ENCODE measurements around the gene YES1.
"Not testable (repeated sequence)": the region's sequence is repeated elsewhere in the genome, so short reads cannot be mapped to it uniquely, and the experiment has no call there.

YES1 gene

GRCh38 chr18:692824-693223 lies 119.2 kb downstream of the YES1 start:
- H3K4me3 ChIP-seq (replicated peaks in 1 of 2; ENCODE audit: low read depth in 2 of 2, low read length in 2 of 2), result no peak overlapping the region
- TF ChIP-seq CTCF (IDR thresholded peaks at IDR 0.05; ENCODE audit: low read depth, low read length), result no peak
- no peak for DNase-seq (ENCODE audit: low read depth in 2 of 2)

GRCh38 chr18:688323-688722 lies 123.7 kb downstream of the YES1 start:
- no peak overlapping the region for H3K4me3 ChIP-seq (replicated peaks in 1 of 2; ENCODE audit: low read depth in 2 of 2, low read length in 2 of 2)
- TF ChIP-seq CTCF (IDR thresholded peaks at IDR 0.05; ENCODE audit: low read depth, low read length), result no peak
- DNase-seq (ENCODE audit: low read depth in 2 of 2), result no peak

GRCh38 chr18:686339-687111 lies 125.5 kb downstream of the YES1 start:
- H3K4me3 ChIP-seq (replicated peaks in 1 of 2; ENCODE audit: low read depth in 2 of 2, low read length in 2 of 2), result no peak overlapping the region
- DNase-seq (ENCODE audit: low read depth in 2 of 2), result no peak
- no peak for TF ChIP-seq CTCF (IDR thresholded peaks at IDR 0.05; ENCODE audit: low read depth, low read length)

GRCh38 chr18:685438-685837 lies 126.6 kb downstream of the YES1 start:
- no peak overlapping the region for H3K4me3 ChIP-seq (replicated peaks in 1 of 2; ENCODE audit: low read depth in 2 of 2, low read length in 2 of 2)
- TF ChIP-seq CTCF (IDR thresholded peaks at IDR 0.05; ENCODE audit: low read depth, low read length), result no peak
- DNase-seq (ENCODE audit: low read depth in 2 of 2), result no peak

GRCh38 chr18:683531-683930 lies 128.5 kb downstream of the YES1 start:
- no peak overlapping the region for H3K4me3 ChIP-seq (replicated peaks in 1 of 2; ENCODE audit: low read depth in 2 of 2, low read length in 2 of 2)
- no peak for TF ChIP-seq CTCF (IDR thresholded peaks at IDR 0.05; ENCODE audit: low read depth, low read length)
- no peak for DNase-seq (ENCODE audit: low read depth in 2 of 2)

GRCh38 chr18:682833-683232 lies 129.2 kb downstream of the YES1 start:
- no peak for TF ChIP-seq CTCF (IDR thresholded peaks at IDR 0.05; ENCODE audit: low read depth, low read length)

GRCh38 chr18:682416-682815 lies 129.6 kb downstream of the YES1 start:
- DNase-seq (ENCODE audit: low read depth in 2 of 2); H3K4me3 ChIP-seq (replicated peaks in 1 of 2; ENCODE audit: low read depth in 2 of 2, low read length in 2 of 2): not testable (repeated sequence)

More at GRCh38 chr18:682833-683232, 129.2 kb downstream of the YES1 start:
- no peak overlapping the region for H3K4me3 ChIP-seq (replicated peaks in 1 of 2; ENCODE audit: low read depth in 2 of 2, low read length in 2 of 2)
- DNase-seq (ENCODE audit: low read depth in 2 of 2), result no peak

All from cardiac fibroblast (primary cell).